HepG2 (cell line): ENCODE data around the gene AKR1A1. TPM values are rescaled to one million over a fixed set of nuclear protein-coding genes. Genes with fewer than 3 reads are reported as not detected.

Experiments used
- BCL6 ChIP-seq: IDR thresholded peaks from 2 replicates; pipeline ENCODE4 v1.6.1; 2016; ENCODE audit warnings: missing genetic modification reagents, missing compliant biosample characterization
- EHMT2 ChIP-seq: fragments of 200-600 bp; sonication (generic); IDR thresholded peaks from 2 replicates; pipeline ENCODE4 v1.7.0; 2017; ENCODE audit warnings: antibody characterized with exemption, low read depth, low read length, borderline replicate concordance
- ELF3 ChIP-seq: IDR thresholded peaks from 2 replicates; pipeline ENCODE4 v1.6.1; 2016; ENCODE audit warnings: missing genetic modification reagents, missing compliant biosample characterization
- FOXJ3 ChIP-seq: sonication (generic); formaldehyde crosslinking; IDR thresholded peaks from 2 replicates; pipeline ENCODE4 v1.4.0; 2020; ENCODE audit warnings: missing genetic modification reagents, mild to moderate bottlenecking, borderline replicate concordance
- GPN1 ChIP-seq: sonication (generic); formaldehyde crosslinking; IDR thresholded peaks from 2 replicates; pipeline ENCODE4 v1.5.1; 2020; ENCODE audit warnings: missing genetic modification reagents, borderline replicate concordance
- MXI1 ChIP-seq: IDR thresholded peaks from 3 replicates; pipeline ENCODE4 v1.6.1; 2012; ENCODE audit warnings: low read depth, low read length, inconsistent platforms, borderline replicate concordance
- RNF219 ChIP-seq: sonication (generic); formaldehyde crosslinking; IDR thresholded peaks from 2 replicates; pipeline ENCODE4 v1.5.0; 2020; ENCODE audit warnings: mild to moderate bottlenecking, missing genetic modification reagents
- SKIL ChIP-seq: sonication (generic); formaldehyde crosslinking; IDR thresholded peaks from 2 replicates; pipeline ENCODE4 v1.8.0; 2022; ENCODE audit warnings: missing genetic modification reagents, mild to moderate bottlenecking, moderate library complexity, borderline replicate concordance
- SOX6 ChIP-seq, 2 experiments: fragments of 450-650 bp in 1 of 2; sonication (generic) in 1 of 2; formaldehyde crosslinking in 1 of 2; IDR thresholded peaks; 2 replicates each; pipeline versions ENCODE4 v1.4.0 to v1.6.1; 2017 to 2020; ENCODE audit warnings: antibody characterized with exemption in 1 of 2, mild to moderate bottlenecking in 1 of 2, missing genetic modification reagents in 1 of 2
- SP140L ChIP-seq: sonication (generic); formaldehyde crosslinking; IDR thresholded peaks from 2 replicates; pipeline ENCODE4 v1.4.0; 2020; ENCODE audit warnings: missing genetic modification reagents, borderline replicate concordance
- TSC22D2 ChIP-seq: sonication (generic); formaldehyde crosslinking; IDR thresholded peaks from 2 replicates; pipeline ENCODE4 v1.5.1; 2020; ENCODE audit warnings: missing genetic modification reagents, mild to moderate bottlenecking, borderline replicate concordance
- ZFP36 ChIP-seq: fragments of 150-350 bp; IDR thresholded peaks from 2 replicates; pipeline ENCODE4 v1.6.1; 2018; ENCODE audit warnings: borderline replicate concordance, low read length, low read depth; ENCODE audit not compliant: partially characterized antibody
- ZNF101 ChIP-seq: sonication (generic); formaldehyde crosslinking; IDR thresholded peaks from 2 replicates; pipeline ENCODE4 v1.4.0; 2020; ENCODE audit warnings: mild to moderate bottlenecking, low read depth, missing genetic modification reagents, borderline replicate concordance
- ZNF589 ChIP-seq: sonication (generic); formaldehyde crosslinking; conservative IDR thresholded peaks from 2 replicates; pipeline ENCODE4 v1.8.0; 2022; ENCODE audit warnings: mild to moderate bottlenecking, moderate library complexity, missing genetic modification reagents
- ZNF639 ChIP-seq: conservative IDR thresholded peaks from 2 replicates; pipeline ENCODE4 v1.6.1; 2018; ENCODE audit warnings: missing genetic modification reagents
- ZNF646 ChIP-seq: sonication (generic); formaldehyde crosslinking; IDR thresholded peaks from 2 replicates; pipeline ENCODE4 v1.9.0; 2021; ENCODE audit warnings: mild to moderate bottlenecking, missing genetic modification reagents
- polyA plus RNA-seq, 8 experiments: library from polyadenylated mRNA; depleted of rRNA in 3 of 8; stranded (reverse) in 7 of 8; unstranded in 1 of 8; fragments of >200 nt; fragmentation: Illumina TruSeq in 4 of 8; extraction: Trizol in 4 of 8; gene quantifications; 2 replicates each; pipeline versions ENCODE4 v1.2.1 to v1.2.3, GENCODE V29; 2011 to 2016; ENCODE audit warnings: low read depth in 4 of 8, missing spikeins in 1 of 8, mixed read lengths in 1 of 8; ENCODE audit not compliant: insufficient read depth in 1 of 8
- total RNA-seq, 5 experiments: library from RNA; depleted of rRNA; stranded (reverse); fragments of >200 nt; fragmentation: Illumina TruSeq; extraction: Trizol; gene quantifications; 2 replicates each; pipeline ENCODE4 v1.2.3, GENCODE V29; 2016; ENCODE audit warnings: low read depth in 1 of 5

Gene AKR1A1
- total and polyA plus RNA-seq, 2 of the 13 experiments (the other 11 are each of a cell fraction or from before 2014, with no cell fraction given) = 181 to 217 TPM

GRCh38 chr1:45542591-45542990, 8.0 kb upstream of the AKR1A1 start (continued):
- TF ChIP-seq FOXJ3 = no peak
- TF ChIP-seq GPN1 (CRISPR knock-in tag) = no peak
- no peak for TF ChIP-seq SOX6 (IDR thresholded peaks at IDR 0.05)
- TF ChIP-seq SOX6 (CRISPR knock-in tag; IDR thresholded peaks at IDR 0.05) = peak; percentile 33; the same call in 1 of the 2 replicates
- no peak for TF ChIP-seq RNF219
- no peak for TF ChIP-seq ZNF639 (CRISPR knock-in tag)
- peak; percentile 69; the same call in 2 of the 3 replicates for TF ChIP-seq MXI1
- no peak for TF ChIP-seq SP140L
- no peak for TF ChIP-seq ZNF646 (CRISPR knock-in tag)
- TF ChIP-seq ZNF101 (CRISPR knock-in tag) = no peak
- TF ChIP-seq BCL6 (CRISPR knock-in tag) = peak; percentile 81
- peak; percentile 53 for TF ChIP-seq ELF3 (CRISPR knock-in tag)
- TF ChIP-seq ZNF589 (CRISPR knock-in tag) = no peak
- TF ChIP-seq SKIL = no peak
- TF ChIP-seq ZFP36 = no peak
- no peak for TF ChIP-seq EHMT2
- TF ChIP-seq TSC22D2 (CRISPR knock-in tag) = no peak
